Thyroid gland (tissue), 4 donors: ENCODE measurements around the gene FAM193A.

Experiments
- POLR2A ChIP-seq, 2 donors: fragments of 450-650 bp; IDR thresholded peaks; one replicate each; pipeline ENCODE4 v1.6.1; 2017; ENCODE audit warnings: antibody characterized with exemption in 2 of 2, mild to moderate bottlenecking in 2 of 2, moderate library complexity in 1 of 2
- TF ChIP-seq, protein P1 (sequence below), 6 experiments: fragments of 200-600 bp in 3 of 6; fragments of 450-650 bp in 3 of 6; sonication (generic) in 3 of 6; IDR thresholded peaks; one replicate each; pipeline ENCODE4 v1.5.1; 2016 to 2019; ENCODE audit warnings: antibody characterized with exemption in 6 of 6, mild to moderate bottlenecking in 2 of 6, inconsistent platforms in 1 of 6, moderate library complexity in 1 of 6

DNA sequence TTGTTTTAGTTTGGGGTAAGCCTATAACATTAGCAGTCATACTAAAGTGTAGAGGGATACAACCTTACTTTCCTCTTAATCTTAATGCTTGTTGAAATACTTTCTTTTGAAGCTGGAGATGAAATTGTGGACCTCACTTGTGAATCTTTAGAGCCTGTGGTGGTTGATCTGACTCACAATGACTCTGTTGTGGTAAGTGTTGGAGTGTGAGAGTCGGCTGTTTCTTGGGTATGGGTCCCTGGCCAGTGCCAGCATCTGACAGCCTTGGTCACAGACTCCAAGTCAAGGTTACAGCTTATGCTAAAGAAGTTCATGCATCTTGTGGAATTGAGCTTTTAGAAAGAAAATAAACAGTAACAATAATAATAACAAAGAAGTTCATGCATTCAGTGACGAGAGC, 35.9 kb upstream of the FAM193A start:
- TF ChIP-seq, protein P1, sequence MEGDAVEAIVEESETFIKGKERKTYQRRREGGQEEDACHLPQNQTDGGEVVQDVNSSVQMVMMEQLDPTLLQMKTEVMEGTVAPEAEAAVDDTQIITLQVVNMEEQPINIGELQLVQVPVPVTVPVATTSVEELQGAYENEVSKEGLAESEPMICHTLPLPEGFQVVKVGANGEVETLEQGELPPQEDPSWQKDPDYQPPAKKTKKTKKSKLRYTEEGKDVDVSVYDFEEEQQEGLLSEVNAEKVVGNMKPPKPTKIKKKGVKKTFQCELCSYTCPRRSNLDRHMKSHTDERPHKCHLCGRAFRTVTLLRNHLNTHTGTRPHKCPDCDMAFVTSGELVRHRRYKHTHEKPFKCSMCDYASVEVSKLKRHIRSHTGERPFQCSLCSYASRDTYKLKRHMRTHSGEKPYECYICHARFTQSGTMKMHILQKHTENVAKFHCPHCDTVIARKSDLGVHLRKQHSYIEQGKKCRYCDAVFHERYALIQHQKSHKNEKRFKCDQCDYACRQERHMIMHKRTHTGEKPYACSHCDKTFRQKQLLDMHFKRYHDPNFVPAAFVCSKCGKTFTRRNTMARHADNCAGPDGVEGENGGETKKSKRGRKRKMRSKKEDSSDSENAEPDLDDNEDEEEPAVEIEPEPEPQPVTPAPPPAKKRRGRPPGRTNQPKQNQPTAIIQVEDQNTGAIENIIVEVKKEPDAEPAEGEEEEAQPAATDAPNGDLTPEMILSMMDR (IDR thresholded peaks at IDR 0.05) = no peak
- TF ChIP-seq POLR2A (IDR thresholded peaks at IDR 0.05) = no peak
